ENCODE data around the gene CPNE8.

Gene CPNE8

GRCh38 chr12:38898001-38898684 is 7.2 kb downstream of the CPNE8 start:
- no peak for DNase-seq

- DNase-seq, result no peak
Observed at GRCh38 chr12:38895446-38895845, 9.9 kb downstream of the CPNE8 start.

- DNase-seq, result no peak
Observed at GRCh38 chr12:38892976-38893375, 12.4 kb downstream of the CPNE8 start.

GRCh38 chr12:38892087-38892786 is 13.2 kb downstream of the CPNE8 start:
- no peak for DNase-seq

GRCh38 chr12:38890102-38890855 is 15.1 kb downstream of the CPNE8 start:
- no peak for DNase-seq

GRCh38 chr12:38889297-38889815 is 16.0 kb downstream of the CPNE8 start:
- DNase-seq, result no peak

- no peak for DNase-seq
Observed at GRCh38 chr12:38887770-38888169, 17.6 kb downstream of the CPNE8 start.

- DNase-seq, result no peak
Observed at GRCh38 chr12:38886931-38887330, 18.5 kb downstream of the CPNE8 start.

- DNase-seq, result no peak
Observed at GRCh38 chr12:38886064-38886463, 19.3 kb downstream of the CPNE8 start.

GRCh38 chr12:38884666-38885065 is 20.7 kb downstream of the CPNE8 start:
- no peak for DNase-seq

GRCh38 chr12:38883629-38884134 is 21.7 kb downstream of the CPNE8 start:
- DNase-seq, result no peak

GRCh38 chr12:38880288-38880687 is 25.1 kb downstream of the CPNE8 start:
- no peak for DNase-seq

GRCh38 chr12:38878986-38879385 is 26.4 kb downstream of the CPNE8 start:
- DNase-seq, result no peak

GRCh38 chr12:38878333-38878705 is 27.1 kb downstream of the CPNE8 start:
- no peak for DNase-seq

- no peak for DNase-seq
Observed at GRCh38 chr12:38875586-38876228, 29.7 kb downstream of the CPNE8 start.

GRCh38 chr12:38872561-38872960 is 32.8 kb downstream of the CPNE8 start:
- no peak for DNase-seq

- no peak for DNase-seq
Observed at GRCh38 chr12:38872156-38872555, 33.2 kb downstream of the CPNE8 start.

GRCh38 chr12:38869036-38869435 is 36.4 kb downstream of the CPNE8 start:
- no peak for DNase-seq

- DNase-seq, result no peak
Observed at GRCh38 chr12:38850461-38850860, 54.9 kb downstream of the CPNE8 start.

- DNase-seq, result no peak
Observed at GRCh38 chr12:38847247-38847646, 58.1 kb downstream of the CPNE8 start.

GRCh38 chr12:38844267-38844666 is 61.1 kb downstream of the CPNE8 start:
- DNase-seq, result no peak

Measured in anterior cingulate cortex (tissue), 58 donors.